ENCODE measurements around the gene SLITRK3. TPM values are rescaled to one million over a fixed set of nuclear protein-coding genes. Genes with fewer than 3 reads are reported as not detected.

The SLITRK3 gene
- total RNA-seq, 1 experiment from 2014 or later, result not detected

GRCh38 chr3:165169368-165169767 lies 26.8 kb downstream of the SLITRK3 start:
- BruUV-seq (replicated peaks), result no TSS peak
- Histone ChIP-seq H3K9me2 (ENCODE audit: insufficient read depth) (no peaks in the 10 kb centered on the region), H3K9ac (ENCODE audit: low read length) (no peak overlapping the region), H4K20me1 (ENCODE audit: insufficient read depth) (no peaks in the 10 kb centered on the region), H3K4me3 (replicated peaks in 1 of 2; ENCODE audit: low read depth in 1 of 2, low read length in 2 of 2) (no peak overlapping the region), H3K79me2 (ENCODE audit: insufficient read depth, low read length) (no peaks in the 10 kb centered on the region), H3K36me3 (ENCODE audit: control insufficient read depth in 1 of 2, insufficient read depth in 2 of 2, low read length in 2 of 2) (no peaks in the 10 kb centered on the region), H2AFZ (ENCODE audit: low read depth, low read length, poor library complexity, severe bottlenecking) (no peak overlapping the region), H3K9me3 (ENCODE audit: control insufficient read depth in 1 of 2, insufficient read depth in 1 of 2, low read depth in 1 of 2, low read length in 2 of 2) (no peaks in the 10 kb centered on the region), H3K4me1 (ENCODE audit: control insufficient read depth in 1 of 2, insufficient read depth in 2 of 2, low read length in 2 of 2) (no peaks in the 10 kb centered on the region), H3K27me3 (ENCODE audit: insufficient read depth, low read length) (no peaks in the 10 kb centered on the region), H3K27ac (ENCODE audit: low read depth, low read length) (no peak overlapping the region), H3K4me2 (ENCODE audit: low read length) (no peak overlapping the region)
- intact Hi-C loops (cut with micrococcal nuclease), result no loop called here
- TF ChIP-seq FOSL1 (IDR thresholded peaks at IDR 0.05; ENCODE audit: low read depth), result no peak
- TF ChIP-seq TCF7L2 (IDR thresholded peaks at IDR 0.05; ENCODE audit: borderline replicate concordance, extremely low read depth, insufficient read depth, insufficient read length), result no peak
- no peak for TF ChIP-seq SRF (IDR thresholded peaks at IDR 0.05; ENCODE audit: low read depth)
- TF ChIP-seq ATF3 (IDR thresholded peaks at IDR 0.05), result no peak
- TF ChIP-seq EZH2phosphoT487 (IDR thresholded peaks at IDR 0.05; ENCODE audit: borderline replicate concordance), result no peak
- no peak for TF ChIP-seq REST (IDR thresholded peaks at IDR 0.05; ENCODE audit: low read depth)
- no peak for TF ChIP-seq EZH2 (IDR thresholded peaks at IDR 0.05)
- no peak for TF ChIP-seq YY1 (IDR thresholded peaks at IDR 0.05; ENCODE audit: extremely low read depth, insufficient replicate concordance, low read depth, low read length)
- no peak for TF ChIP-seq ZBTB33 (IDR thresholded peaks at IDR 0.05; ENCODE audit: extremely low read depth, insufficient replicate concordance, low read length)
- no peak for TF ChIP-seq ZNF274 (IDR thresholded peaks at IDR 0.05; ENCODE audit: low read depth, low read length)
- TF ChIP-seq CBX3 (IDR thresholded peaks at IDR 0.05; ENCODE audit: low read depth), result no peak
- no peak for TF ChIP-seq RAD21 (IDR thresholded peaks at IDR 0.05; ENCODE audit: low read depth)
- TF ChIP-seq SP1 (IDR thresholded peaks at IDR 0.05; ENCODE audit: low read depth), result no peak
- TF ChIP-seq, protein P1, sequence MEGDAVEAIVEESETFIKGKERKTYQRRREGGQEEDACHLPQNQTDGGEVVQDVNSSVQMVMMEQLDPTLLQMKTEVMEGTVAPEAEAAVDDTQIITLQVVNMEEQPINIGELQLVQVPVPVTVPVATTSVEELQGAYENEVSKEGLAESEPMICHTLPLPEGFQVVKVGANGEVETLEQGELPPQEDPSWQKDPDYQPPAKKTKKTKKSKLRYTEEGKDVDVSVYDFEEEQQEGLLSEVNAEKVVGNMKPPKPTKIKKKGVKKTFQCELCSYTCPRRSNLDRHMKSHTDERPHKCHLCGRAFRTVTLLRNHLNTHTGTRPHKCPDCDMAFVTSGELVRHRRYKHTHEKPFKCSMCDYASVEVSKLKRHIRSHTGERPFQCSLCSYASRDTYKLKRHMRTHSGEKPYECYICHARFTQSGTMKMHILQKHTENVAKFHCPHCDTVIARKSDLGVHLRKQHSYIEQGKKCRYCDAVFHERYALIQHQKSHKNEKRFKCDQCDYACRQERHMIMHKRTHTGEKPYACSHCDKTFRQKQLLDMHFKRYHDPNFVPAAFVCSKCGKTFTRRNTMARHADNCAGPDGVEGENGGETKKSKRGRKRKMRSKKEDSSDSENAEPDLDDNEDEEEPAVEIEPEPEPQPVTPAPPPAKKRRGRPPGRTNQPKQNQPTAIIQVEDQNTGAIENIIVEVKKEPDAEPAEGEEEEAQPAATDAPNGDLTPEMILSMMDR (IDR thresholded peaks at IDR 0.05 in 2 of 3, conservative IDR thresholded peaks at IDR 0.05 in 1 of 3; ENCODE audit: borderline replicate concordance in 1 of 3, insufficient read depth in 1 of 3, low read depth in 2 of 3, low read length in 2 of 3), result no peak
- TF ChIP-seq ELF1 (IDR thresholded peaks at IDR 0.05; ENCODE audit: borderline replicate concordance, low read depth), result no peak
- ChIA-PET CTCF (no interaction called here), POLR2A (no interaction called here), RAD21 (ENCODE audit: low non-redundant PET in 1 of 2, low total read pairs in 2 of 2, uncharacterized antibody in 2 of 2, unreplicated experiment in 2 of 2) (interaction anchor here in 1 of 2 experiments (0.6 kb wide), 1 partner anchor 1901 kb away, joined by 3 read pairs; no protein-coding TSS in a partner anchor)
- DNase-seq (ENCODE audit: low read depth, low spot score) (no peak), ATAC-seq (no peak)
